NB4 (cell line): Measurements from ENCODE around the gene KRI1.

Source experiments
- DNase-seq: peaks from one replicate; pipeline ENCODE4 v3.0.0; 2010; ENCODE audit warnings: low read depth
- H3K4me3 ChIP-seq: one replicate; pipeline ENCODE4 v1.5.1; 2011; ENCODE audit warnings: mild to moderate bottlenecking, low read depth, low read length, moderate library complexity
- CTCF ChIP-seq: IDR thresholded peaks from one replicate; pipeline ENCODE4 v1.5.1; 2012; ENCODE audit warnings: low read depth, low read length
- MAX ChIP-seq: IDR thresholded peaks from 2 replicates; pipeline ENCODE4 v1.6.1; 2011; ENCODE audit warnings: low read depth, low read length
- MYC ChIP-seq: IDR thresholded peaks from 2 replicates; pipeline ENCODE4 v1.6.1; 2011; ENCODE audit warnings: low read depth, low read length
- POLR2A ChIP-seq: IDR thresholded peaks from 2 replicates; pipeline ENCODE4 v1.6.1; 2011; ENCODE audit warnings: mild to moderate bottlenecking; ENCODE audit not compliant: insufficient read length; ENCODE audit errors: extremely low read depth

KRI1 gene

GRCh38 chr19:10603084-10603872, 37.5 kb upstream of the KRI1 start:
- peak overlapping the region; percentile 70 for H3K4me3 ChIP-seq
- DNase-seq: peak; percentile 89
- TF ChIP-seq MYC (peak; percentile 63), MAX (peak; percentile 77), CTCF (peak; percentile 5), POLR2A (peak; percentile 28)

- DNase-seq: peak; percentile 92
- no peak for TF ChIP-seq CTCF
- TF ChIP-seq MAX: peak; percentile 47; the same call in 1 of the 2 replicates
- peak; percentile 83 for TF ChIP-seq POLR2A
- H3K4me3 ChIP-seq: peak overlapping the region; percentile 70
These were observed 36.7 kb upstream of the KRI1 start for GRCh38 chr19:10602330-10603083.

- TF ChIP-seq MAX (no peak), POLR2A (no peak), CTCF (no peak), MYC (no peak)
- no peak for DNase-seq
- H3K4me3 ChIP-seq: no peak overlapping the region
These were observed 36.2 kb upstream of the KRI1 start for GRCh38 chr19:10601999-10602329.

- no peak overlapping the region for H3K4me3 ChIP-seq
- TF ChIP-seq POLR2A (no peak), MAX (no peak), MYC (no peak), CTCF (no peak)
- DNase-seq: no peak
These were observed 34.3 kb upstream of the KRI1 start for GRCh38 chr19:10600149-10600548.

- no peak for DNase-seq
- no peak overlapping the region for H3K4me3 ChIP-seq
- TF ChIP-seq MYC: no peak
- TF ChIP-seq MAX: 0 out of 2 replicates have a peak, but pooled peaks have one; percentile 28
These were observed 28.2 kb upstream of the KRI1 start for GRCh38 chr19:10593820-10594637.

GRCh38 chr19:10593148-10593547, 27.3 kb upstream of the KRI1 start:
- no peak overlapping the region for H3K4me3 ChIP-seq
- no peak for TF ChIP-seq MAX
- TF ChIP-seq POLR2A: no peak
- TF ChIP-seq MYC: no peak
- TF ChIP-seq CTCF: no peak
- DNase-seq: no peak
